Measurements from ENCODE around the gene ZBTB7C.

The ZBTB7C gene

DNA sequence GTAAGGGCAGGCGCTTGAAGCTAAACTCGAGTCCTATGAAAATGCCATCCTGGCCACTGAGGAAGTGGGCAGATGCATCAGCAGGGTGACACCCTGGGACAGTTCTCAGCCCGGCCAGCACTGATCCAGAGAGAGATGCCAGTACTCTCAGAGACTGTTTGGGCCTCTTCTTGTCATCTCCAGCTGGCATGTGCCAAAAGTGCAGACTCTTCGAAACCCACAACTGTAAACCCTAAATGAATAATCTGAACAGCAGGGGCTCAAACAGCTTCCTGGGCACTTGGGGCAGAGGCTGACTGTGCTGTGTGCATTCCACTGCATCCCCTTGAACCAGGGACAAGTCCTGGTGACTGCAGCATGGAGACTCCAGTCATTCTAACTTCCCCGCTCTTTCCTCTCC is 274.6 kb downstream of the ZBTB7C start:
- no peak for ATAC-seq

DNA sequence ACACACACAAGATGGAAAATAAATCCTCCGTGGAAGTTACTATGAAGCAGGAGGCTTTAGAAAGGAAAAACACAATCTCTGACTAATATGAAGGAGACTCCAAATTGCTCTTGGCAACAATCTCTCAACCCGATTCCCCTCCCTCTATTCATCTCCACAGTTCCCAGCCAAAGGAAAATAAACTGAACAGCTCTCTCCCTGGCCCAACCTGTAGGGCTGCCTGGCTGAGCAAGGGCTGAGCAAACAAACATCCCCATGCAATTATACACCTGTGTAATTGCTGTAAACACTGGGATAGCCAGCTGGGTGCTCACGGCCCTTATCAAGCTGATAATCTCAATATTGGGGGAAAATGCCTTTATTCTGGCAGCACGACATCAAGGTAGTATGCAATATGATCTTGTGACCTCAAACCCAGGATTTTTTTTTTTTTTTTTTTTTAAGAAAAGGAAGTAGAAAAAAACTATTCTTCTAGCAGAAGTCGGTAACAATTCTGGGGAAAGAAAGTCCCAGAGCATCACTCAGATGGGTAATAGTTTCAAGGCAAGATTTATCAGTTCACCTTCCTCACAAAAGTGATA is 275.4 kb downstream of the ZBTB7C start:
- ATAC-seq: no peak

GRCh38 chr18:48132797-48133655 is 276.2 kb downstream of the ZBTB7C start:
- peak in 1 of 2 donors; percentile 27 for ATAC-seq

- no peak for ATAC-seq
Measured at GRCh38 chr18:48131042-48131441, 278.1 kb downstream of the ZBTB7C start.

DNA sequence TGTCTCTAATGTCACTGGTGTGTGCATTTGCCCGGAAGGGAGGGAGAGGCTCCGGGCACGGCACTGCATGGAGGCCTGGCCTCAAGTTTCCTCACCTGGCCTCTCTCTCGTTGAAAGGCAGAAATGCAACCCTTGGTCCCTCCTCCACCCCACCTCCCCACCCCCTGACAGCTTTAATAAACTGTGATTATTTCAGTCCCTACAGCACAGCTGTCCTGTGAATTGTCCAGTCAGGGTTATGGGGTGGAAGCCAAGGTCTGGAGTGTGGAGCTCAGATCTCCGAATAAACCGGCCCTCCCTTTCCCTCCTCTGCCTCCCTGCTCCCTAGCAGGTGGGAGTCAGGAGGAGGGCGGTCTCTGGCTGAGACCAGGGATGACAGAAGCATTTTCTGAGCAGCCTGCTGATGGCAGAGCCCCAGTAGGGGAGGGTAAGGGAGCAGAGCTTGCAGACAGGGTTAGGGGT is 279.5 kb downstream of the ZBTB7C start:
- no peak for ATAC-seq

DNA sequence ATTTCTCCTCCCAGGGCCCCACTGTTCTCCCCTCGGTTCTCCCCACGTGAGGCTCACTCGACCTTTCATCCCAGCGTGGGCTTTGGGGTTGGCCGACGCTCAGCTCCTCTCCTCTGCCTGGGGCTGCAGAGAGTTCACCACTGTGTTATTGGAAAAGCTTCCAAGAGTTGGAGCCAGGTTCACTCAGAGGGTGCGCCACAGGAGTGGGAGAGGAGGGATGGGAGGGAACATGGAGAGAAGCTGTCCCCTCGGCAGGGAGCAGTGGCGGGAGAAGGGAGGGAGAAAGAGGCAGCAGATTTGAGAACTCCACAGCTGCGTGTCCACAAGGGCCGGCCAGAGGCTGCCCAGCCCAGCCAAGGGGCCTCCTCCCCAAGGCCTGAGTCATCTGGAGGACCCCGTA is 281.6 kb downstream of the ZBTB7C start:
- no peak for ATAC-seq

GRCh38 chr18:48126240-48126639 is 282.9 kb downstream of the ZBTB7C start:
- ATAC-seq: no peak

DNA sequence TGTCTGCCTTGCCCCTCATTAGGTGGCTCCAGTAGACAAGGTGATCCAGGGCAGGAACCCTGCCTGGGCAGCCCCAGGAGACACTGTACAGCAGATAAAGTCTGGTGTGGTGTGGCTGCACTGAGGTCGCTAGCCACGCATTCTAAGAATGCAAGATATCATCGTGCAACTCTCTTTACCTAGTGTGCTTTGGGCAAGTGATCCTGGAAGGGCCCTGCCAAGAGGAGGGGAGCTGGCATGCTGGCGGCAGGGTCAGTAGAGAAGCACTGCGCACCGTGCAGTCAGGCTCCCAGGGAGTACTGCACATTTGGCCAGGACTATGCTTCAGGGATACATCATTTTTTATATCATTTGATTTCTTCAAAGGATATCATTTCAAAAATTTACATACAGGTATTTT is 283.5 kb downstream of the ZBTB7C start:
- ATAC-seq: no peak

GRCh38 chr18:48124857-48125626 is 284.1 kb downstream of the ZBTB7C start:
- ATAC-seq: peak; percentile 77 to 81

- no peak for ATAC-seq
Measured at GRCh38 chr18:48123941-48124340, 285.2 kb downstream of the ZBTB7C start.

- no peak for ATAC-seq
Measured at GRCh38 chr18:48123324-48123723, 285.9 kb downstream of the ZBTB7C start.

GRCh38 chr18:48122816-48123215 is 286.4 kb downstream of the ZBTB7C start:
- ATAC-seq: no peak

DNA sequence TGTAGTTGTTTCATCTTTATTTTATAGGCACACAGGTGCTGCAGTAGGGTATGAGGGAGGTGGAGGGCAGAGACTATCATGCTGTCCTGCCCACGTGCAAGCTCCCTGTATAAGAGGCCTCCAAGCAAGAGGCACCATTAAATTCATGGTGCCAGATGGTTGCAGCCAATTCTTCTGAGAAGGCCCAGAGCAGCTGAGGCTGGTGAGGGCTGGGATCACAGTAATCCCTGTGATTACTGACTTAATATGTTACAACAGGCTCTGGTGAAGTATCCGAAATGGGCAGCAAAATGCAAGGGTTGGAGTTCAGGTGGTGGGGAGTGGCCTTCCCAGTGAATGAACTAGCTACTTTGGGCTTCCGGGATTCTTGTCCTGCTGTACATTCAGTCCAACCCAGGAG is 286.8 kb downstream of the ZBTB7C start:
- no peak for ATAC-seq

DNA sequence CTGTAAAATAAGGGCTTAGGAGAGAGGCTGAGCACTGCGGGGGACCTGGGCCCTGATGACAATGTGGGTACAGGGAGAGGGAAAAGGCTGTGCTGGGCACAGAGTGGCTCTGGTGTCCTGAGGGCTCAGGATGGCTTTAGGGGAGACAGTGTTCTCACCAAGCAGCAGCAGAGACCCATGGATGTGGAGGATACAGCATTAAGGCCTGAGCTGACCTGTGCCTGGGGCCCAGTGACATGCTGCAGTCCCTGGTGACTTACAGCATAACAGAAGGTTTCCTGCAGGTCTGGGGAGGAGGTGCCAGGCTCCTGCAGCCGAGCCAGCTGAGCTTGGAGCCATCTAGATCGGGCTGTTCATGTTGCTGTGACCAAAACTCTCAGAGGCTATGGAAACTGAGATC is 287.4 kb downstream of the ZBTB7C start:
- no peak for ATAC-seq

GRCh38 chr18:48119204-48119603 is 290.0 kb downstream of the ZBTB7C start:
- ATAC-seq: no peak

GRCh38 chr18:48116873-48117630 is 292.1 kb downstream of the ZBTB7C start:
- ATAC-seq: no peak

DNA sequence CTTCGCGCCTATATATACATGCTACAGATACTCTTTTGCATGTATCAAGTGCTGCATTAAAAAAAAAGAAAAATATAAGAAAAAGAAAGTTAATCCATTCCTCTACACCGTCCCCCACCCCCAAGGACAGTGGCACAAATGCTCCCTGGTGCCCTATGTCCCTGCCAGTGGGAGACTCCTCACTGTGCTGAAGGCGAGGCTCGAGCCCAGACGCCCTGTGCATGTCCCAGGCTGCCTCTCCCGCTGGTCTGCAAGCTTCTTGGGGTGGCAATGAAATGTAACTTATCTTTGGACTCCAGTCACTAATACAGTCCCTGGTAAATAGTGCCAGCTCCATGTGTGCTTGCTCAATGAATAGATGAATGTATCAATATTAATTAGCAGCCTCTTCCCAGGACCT is 293.2 kb downstream of the ZBTB7C start:
- ATAC-seq: no peak

DNA sequence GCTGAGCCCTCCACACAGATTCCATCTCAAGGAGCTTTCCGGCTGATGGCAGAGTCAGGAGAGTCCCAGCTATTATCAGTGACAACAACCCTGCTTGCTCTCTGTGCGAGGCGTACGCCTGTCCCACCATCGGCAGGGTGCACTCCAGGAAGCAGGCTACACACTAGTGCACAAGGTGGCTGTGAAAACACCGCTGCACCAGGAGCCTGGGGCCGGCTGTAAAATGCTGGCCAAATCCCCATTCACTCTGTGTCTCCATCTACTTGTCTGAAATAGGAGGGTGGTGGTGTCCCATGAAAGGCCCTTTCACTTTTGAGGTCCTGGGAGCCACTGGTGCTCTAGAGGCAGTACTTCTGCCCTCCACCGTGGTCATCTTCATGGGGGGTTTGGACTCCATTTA is 295.5 kb downstream of the ZBTB7C start:
- ATAC-seq: no peak

GRCh38 chr18:48111587-48111986 is 297.6 kb downstream of the ZBTB7C start:
- no peak for ATAC-seq

DNA sequence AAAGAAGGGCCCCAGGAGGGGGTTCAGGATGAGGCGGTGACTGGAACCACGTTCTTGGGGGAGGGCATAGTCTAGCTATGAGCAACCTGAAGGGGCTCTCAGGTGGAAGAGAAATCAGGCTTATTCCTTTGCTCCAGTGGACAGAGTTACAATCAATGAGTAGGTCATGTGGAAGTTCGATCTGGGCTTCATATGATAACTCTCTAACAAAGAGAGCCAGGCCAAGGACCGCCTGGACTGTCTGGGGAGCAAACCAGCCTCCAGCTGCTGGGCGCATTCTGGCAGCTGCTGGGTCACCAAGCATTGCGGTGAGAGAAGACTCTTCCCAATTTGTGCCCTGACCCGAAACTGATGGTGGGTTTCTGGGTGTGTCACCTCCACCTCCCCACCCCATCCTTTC is 298.4 kb downstream of the ZBTB7C start:
- ATAC-seq: no peak

DNA sequence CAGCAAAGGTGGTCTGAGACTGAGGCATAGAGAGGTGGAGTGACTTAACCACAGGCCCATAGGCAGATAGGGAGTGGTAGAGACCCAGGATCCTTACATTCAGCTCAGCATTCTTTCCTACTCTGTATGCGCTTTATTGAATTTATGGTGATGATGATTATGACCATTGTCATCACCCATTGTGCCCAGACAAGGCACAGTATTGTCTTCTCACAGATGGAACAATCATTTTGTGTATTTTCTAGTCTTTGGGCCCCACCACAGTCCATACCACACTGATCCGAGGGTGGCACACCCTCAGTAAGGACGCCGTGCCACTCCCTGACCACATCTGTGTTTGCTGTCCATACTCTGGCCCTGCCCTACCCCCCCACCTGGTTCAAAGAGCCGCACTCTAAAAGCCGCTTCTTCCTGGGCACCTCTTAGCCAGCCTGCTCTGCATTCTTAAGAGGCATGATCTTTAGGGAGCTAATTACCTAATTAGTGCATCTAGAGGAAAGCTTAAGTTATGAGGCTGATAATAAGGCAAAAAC is 299.2 kb downstream of the ZBTB7C start:
- ATAC-seq: no peak

- ATAC-seq: no peak
Measured at GRCh38 chr18:48108136-48108535, 301.0 kb downstream of the ZBTB7C start.

All from activated CD4-positive, CD25-positive, alpha-beta regulatory T cell treated with anti-CD3 and anti-CD28 coated beads, Interleukin-2, amount 50 U/mL, for 24 hours (primary cell).